ENCODE measurements around the gene TRAM2.

Gene TRAM2

GRCh38 chr6:52564856-52565255 is 12.0 kb downstream of the TRAM2 start:
- no peak for DNase-seq

DNA sequence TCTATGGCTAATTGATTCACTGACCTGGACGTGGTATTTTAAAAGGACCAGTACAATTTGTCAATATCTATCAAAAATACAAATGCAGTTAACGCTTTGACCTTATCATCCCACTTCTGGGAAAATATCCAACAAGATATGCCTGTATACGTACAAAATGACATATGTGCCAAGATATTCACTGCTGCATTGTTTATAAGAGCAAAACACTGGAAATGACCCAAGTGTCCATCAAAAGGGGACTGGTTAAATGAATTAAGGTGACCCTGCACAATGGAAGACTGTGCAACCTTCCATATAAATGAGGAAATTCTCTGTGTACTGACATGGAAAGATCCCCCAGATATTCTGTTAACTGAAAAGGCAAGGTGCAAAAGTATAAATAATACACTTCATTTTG is 13.9 kb downstream of the TRAM2 start:
- DNase-seq, result no peak

DNA sequence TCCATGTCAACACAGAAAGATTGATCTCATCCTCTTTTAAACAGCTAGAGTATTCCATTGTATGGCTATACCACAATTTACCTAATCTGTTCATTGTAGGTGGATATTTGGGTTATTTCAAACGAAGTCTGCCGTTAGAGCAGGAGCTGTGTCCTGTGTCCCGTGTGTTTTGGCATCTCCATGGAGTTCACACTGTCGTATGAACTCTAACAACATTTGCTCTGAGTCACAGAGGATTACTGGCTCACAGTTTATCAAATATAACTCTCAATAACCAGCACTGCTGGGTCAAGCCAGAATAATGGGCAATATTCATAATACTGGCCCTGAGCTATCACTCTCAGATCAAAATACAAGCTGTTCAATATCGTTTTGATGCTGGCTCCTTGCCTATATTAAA is 16.4 kb downstream of the TRAM2 start:
- no peak for DNase-seq

DNA sequence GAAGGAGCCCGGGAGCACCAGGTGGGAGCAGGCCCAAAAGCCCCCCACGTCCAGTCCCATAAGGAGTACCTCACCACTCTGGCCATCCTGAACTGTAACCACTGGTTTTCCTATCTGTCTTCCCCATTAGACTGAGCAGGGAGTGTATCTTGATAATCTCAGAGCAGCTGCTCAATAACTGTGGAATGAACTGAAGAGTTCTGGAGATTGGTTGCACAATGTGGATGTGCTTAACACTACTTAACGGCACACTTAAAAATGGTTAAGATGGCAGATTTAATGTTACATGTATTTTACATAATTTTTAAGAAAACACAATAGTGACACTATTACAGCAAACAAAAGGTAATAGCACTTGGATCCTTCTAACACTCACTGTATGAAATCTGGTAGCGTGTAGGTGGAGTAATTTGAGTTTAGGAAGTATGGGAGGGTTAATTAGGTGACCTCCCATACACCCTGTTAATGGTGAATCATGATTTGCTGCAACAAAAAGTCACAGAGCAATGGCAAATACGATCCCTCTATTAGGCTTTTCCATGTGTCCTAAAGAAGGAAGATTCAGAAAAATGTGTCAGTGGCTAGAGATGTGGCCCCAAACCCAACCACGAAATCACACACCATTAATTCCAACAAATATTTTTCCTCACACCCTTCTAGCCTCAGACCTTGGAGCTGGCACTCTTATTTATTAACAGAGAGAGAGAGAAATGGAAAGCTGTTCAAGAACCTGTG is 18.4 kb downstream of the TRAM2 start:
- DNase-seq, result no peak

DNA sequence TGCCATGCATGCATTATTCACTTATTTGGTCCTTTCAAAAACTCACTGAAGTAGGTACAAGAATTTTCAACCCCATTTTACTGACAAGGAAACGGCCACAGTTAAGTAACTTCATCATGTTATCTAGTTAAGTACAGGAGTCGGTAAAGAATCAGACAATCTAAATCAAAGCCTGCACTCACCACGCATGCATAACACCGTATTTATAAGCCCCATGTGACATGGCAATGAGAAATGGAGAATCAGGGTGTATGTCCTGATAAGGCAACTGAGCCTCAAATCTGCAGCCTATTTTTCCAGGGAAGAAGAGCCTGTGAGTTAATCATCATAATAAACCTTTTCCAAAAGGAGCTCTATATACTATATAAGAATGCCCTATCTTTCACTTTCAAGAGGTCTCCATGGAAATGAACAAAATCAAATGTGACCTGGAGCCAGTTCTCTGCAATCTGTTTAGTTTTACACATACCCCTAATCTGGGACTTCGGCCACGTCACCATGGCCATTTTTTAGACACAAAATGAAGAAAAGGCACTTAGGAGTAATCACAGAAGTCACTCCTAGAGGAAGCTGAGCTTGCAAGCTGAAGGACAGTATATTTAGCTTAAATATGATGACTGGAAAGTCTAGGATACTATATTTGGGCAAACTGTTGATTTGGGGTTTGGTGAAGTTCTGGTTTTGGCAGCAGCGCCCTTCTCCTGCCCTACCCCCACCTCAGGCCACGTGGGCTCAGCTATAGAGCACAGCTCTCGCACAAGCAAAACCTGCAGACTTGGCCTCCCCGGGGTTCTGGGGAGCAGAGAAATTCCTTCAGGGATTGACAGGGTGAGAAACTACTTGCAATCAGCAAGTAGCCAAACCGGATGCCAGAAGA is 19.2 kb downstream of the TRAM2 start:
- DNase-seq, result no peak

DNA sequence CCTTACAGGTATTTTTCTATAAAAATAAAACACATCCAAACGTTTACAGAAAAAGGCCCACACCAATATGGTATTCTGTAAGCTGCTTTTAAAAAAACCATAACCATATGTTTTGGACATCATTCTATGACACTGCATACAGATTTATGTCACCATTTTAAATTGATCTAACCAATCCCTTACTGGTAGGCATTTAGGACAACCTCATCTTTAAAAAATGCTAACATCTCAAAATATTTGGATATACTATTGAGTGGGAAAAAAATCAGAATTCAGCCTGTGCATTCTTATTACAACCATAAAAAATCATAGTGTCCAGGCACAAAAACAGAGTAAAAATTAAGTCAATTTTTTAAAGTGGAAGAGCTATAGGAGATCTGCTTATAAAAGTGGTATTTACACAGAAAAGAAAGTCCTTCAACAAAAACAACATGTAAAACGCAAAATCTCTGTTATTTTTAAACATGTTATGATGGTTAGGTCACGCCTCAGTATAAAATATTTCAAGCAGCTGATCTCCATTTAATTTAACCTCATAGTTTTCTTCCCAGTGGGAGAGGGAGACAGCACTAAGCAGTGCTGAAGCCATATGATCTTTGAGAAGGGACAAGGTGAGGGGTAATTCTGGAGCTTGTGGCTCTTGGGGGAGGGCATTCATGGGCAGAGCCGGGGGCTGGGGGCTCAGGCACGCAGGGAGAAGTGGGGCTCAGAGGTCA is 21.2 kb downstream of the TRAM2 start:
- no peak for DNase-seq

GRCh38 chr6:52554684-52555280 is 22.1 kb downstream of the TRAM2 start:
- DNase-seq, result no peak

DNA sequence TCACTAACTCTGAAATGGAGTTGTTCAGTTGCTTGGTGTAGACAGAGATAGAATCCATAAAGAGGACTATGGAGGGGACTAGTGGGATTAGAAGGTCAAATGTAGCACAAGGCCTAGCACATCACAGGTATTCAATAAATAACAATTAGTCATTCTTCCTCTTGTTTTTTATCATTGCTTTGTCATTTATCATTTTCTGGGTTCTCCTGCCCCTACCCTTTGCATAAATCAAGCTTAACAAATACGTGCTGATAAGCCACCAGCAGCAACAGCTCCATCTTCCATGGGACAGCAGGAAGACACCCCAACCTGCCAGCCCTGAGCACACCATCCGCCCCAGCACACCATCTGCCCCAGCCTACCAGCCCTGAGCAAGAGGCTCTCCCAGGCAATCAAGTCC is 23.1 kb downstream of the TRAM2 start:
- no peak for DNase-seq

- DNase-seq, result no peak
These were observed 23.7 kb downstream of the TRAM2 start for GRCh38 chr6:52553158-52553557.

GRCh38 chr6:52552278-52552643 is 24.6 kb downstream of the TRAM2 start:
- no peak for DNase-seq

- DNase-seq, result no peak
These were observed 25.2 kb downstream of the TRAM2 start for GRCh38 chr6:52551483-52552277.

DNA sequence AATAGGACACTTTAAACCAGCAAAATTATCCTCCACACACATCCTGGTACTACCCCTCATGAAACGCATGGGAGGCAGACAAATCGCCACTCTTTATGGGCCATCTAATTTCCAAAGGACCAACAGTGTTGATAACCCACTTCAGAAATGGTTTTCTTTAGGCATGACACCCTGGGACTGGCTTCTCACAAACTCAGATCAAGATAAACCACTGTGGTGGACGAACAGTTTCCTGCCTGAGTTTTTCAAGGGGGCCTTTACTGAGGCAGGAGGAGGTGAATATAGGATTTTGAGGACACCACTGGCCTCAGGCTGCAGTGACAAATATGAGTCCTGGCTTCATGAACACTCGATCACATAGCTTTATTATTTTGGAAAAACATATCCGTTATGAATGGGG is 26.0 kb downstream of the TRAM2 start:
- DNase-seq, result no peak

DNA sequence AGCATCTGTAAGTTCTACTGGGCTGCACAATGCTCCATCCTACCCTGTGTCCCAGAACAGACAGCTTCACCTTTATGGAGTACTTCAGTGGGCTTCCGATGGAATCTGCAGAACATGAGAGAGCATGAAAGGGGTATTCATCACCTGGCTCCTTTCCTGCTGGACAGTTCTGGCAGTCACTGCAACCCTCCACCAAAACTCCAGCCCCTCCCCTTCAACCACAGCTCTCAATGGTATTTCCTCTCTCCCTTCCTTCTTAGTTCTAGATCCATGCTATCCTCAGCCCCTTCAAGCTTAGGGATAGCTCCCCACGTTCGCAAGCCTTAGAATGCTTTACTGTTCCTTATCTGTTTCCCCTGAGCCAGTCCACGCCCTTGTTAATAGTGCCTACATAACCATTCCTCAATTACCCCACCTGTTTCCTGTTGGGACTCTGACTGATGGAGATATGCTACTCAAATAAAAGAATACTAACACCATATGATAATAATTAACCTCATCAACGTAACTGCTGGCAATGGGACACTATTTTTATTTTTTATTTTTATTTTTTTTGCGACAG is 26.8 kb downstream of the TRAM2 start:
- DNase-seq, result no peak

DNA sequence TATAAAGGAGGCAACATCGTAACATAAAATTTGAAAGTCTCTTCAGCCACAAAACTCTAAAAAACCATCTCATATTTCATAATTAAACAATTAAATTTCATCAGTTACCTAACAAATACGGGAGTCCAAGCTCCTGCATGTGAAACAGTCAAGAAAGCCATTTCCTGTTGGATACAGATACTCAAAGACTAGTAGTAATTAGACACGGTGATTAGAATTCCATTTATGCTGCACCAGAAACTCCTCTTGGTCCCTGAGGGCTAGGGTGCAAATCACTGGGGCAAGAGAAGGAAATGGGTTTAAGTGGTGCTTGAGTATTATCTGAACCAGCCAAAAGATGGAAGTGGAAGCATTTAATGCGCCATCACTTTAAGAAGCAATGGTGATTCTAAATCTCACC is 27.4 kb downstream of the TRAM2 start:
- DNase-seq, result no peak

GRCh38 chr6:52548999-52549398 is 27.9 kb downstream of the TRAM2 start:
- no peak for DNase-seq

DNA sequence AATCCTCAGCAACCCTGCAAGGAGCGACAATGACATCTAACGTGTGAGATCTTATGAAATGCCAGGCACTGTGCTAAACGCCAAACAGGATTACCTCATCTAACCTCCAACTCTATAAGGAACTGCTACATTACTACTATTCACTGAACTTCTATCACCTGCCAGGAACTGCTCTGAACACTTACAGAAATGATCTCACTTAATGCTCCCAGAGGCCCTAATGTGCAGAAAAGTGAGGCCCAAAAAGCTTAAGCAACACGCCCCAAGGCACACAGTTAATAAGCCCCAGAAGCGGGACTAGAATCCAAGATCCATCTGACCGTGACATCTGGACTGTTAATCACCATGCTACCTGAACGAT is 28.5 kb downstream of the TRAM2 start:
- no peak for DNase-seq

- DNase-seq, result no peak
These were observed 29.1 kb downstream of the TRAM2 start for GRCh38 chr6:52547647-52548352.

DNA sequence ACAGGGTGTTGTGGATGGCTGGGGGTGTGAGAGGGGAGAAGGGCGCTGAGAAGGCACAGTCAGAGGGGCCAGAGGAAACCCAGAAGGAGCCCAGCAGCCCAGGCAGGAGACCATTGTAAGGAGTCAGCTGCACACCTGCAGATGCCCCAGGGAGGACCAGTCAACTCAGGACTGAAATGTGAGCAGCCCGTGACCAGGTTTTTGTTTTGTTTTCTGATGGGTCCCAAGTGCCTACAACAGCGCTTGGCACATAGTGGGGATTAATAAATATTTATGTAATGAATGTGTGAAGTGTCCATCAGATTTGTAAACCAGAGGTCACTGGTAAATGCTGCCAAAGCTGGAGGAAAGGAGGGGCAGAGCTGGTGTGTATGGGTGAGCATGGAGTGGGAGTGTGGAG is 30.2 kb downstream of the TRAM2 start:
- no peak for DNase-seq

- no peak for DNase-seq
These were observed 30.7 kb downstream of the TRAM2 start for GRCh38 chr6:52546192-52546591.

GRCh38 chr6:52545406-52546119 is 31.3 kb downstream of the TRAM2 start:
- DNase-seq, result no peak
